AG04450 (cell line): ENCODE results near the gene LTBP1. TPM values are rescaled to one million over a fixed set of nuclear protein-coding genes. Genes with fewer than 3 reads are reported as not detected.

Source experiments
- CTCF ChIA-PET: fragments of 300-600, 350-600 bp; formaldehyde crosslinking; extraction: SDS; loops from one replicate; lab custom pipeline; 2022; ENCODE audit warnings: antibody characterized with exemption, inconsistent platforms; lab: Charles Lee
- POLR2A ChIA-PET: fragments of 350-600 bp; formaldehyde crosslinking; extraction: SDS; loops from one replicate; lab custom pipeline; 2021; ENCODE audit warnings: antibody characterized with exemption, inconsistent platforms; lab: Yijun Ruan, JAX
- DNase-seq: peaks from one replicate; pipeline ENCODE4 v3.0.0-alpha.2; 2011; ENCODE audit warnings: low read depth, low spot score
- H3K27ac ChIP-seq: one replicate; pipeline ENCODE4 v1.5.1; 2012; ENCODE audit warnings: low read depth, low read length, control low read depth
- H3K27me3 ChIP-seq: one replicate; pipeline ENCODE4 v1.6.0; 2012; ENCODE audit warnings: low read length; ENCODE audit not compliant: control insufficient read depth, insufficient read depth
- H3K4me3 ChIP-seq: 2 replicates; pipeline ENCODE4 v1.5.1; 2011; ENCODE audit warnings: mild to moderate bottlenecking, low read depth, low read length, control low read depth
- H3K9me3 ChIP-seq: 2 replicates; pipeline ENCODE4 v1.5.1; 2012; ENCODE audit warnings: low read length; ENCODE audit not compliant: control insufficient read depth, insufficient read depth
- polyA plus RNA-seq: library from polyadenylated mRNA; depleted of rRNA; stranded (reverse); fragments of >200 nt; gene quantifications from 2 replicates; pipeline ENCODE4 v1.2.3, GENCODE V29; 2011
- TF ChIP-seq, protein P1 (sequence below): IDR thresholded peaks from 2 replicates; pipeline ENCODE4 v1.5.1; 2011; ENCODE audit warnings: low read depth, low read length, control low read depth, inconsistent platforms

LTBP1 gene
- polyA plus RNA-seq, 1 experiment: 517 TPM

DNA sequence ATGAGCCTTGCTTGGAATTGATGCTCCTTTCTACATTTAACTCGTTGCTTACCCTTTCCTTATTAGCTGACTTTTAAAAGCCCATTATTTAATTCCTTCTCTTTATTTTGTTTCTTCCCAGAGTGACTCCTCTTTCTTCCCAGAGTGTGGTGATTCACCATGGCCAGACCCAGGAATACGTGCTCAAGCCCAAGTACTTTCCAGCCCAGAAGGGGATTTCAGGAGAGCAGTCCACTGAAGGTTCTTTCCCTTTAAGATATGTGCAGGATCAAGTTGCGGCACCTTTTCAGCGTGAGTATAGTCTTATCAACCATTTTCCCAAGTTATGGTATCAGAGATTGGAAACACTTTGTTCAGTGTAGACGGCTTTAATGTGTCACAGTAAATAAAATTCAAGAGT, 163.7 kb downstream of the LTBP1 start:
- CTCF ChIA-PET: no interaction called here
- no peak for DNase-seq
- POLR2A ChIA-PET: interaction anchor here (1.3 kb wide), 1 partner anchor 24 kb away, joined by 7 read pairs; no protein-coding TSS in a partner anchor

DNA sequence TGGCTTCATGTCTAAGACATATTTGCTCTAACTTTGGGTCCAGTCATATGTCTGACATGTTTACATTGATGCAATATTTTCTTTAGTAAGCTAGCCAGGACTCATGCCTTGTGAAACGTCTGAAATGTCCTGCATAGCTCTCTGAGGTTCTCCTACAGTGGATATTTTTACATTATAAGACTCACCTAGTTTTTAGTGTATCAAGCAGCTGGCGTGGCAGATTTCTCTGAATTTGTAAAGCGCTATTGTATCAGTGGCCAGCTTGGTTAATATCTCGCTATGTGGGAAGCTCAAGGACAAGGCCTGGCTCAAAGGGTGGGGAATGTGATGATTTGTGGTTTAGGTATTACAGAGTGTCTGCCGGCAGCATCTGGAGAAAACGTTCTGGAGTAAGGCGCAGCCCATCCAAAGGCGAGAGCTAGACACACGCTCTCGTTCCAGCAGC, 164.3 kb downstream of the LTBP1 start:
- DNase-seq: no peak
- CTCF ChIA-PET: no interaction called here

More for the DNA sequence above, 163.7 kb downstream of the LTBP1 start:
- H3K27ac ChIP-seq: no peak overlapping the region
- no peak overlapping the region for H3K4me3 ChIP-seq
- no peaks in the 10 kb centered on the region for H3K9me3 ChIP-seq
- TF ChIP-seq, protein P1, sequence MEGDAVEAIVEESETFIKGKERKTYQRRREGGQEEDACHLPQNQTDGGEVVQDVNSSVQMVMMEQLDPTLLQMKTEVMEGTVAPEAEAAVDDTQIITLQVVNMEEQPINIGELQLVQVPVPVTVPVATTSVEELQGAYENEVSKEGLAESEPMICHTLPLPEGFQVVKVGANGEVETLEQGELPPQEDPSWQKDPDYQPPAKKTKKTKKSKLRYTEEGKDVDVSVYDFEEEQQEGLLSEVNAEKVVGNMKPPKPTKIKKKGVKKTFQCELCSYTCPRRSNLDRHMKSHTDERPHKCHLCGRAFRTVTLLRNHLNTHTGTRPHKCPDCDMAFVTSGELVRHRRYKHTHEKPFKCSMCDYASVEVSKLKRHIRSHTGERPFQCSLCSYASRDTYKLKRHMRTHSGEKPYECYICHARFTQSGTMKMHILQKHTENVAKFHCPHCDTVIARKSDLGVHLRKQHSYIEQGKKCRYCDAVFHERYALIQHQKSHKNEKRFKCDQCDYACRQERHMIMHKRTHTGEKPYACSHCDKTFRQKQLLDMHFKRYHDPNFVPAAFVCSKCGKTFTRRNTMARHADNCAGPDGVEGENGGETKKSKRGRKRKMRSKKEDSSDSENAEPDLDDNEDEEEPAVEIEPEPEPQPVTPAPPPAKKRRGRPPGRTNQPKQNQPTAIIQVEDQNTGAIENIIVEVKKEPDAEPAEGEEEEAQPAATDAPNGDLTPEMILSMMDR: no peak
- no peaks in the 10 kb centered on the region for H3K27me3 ChIP-seq

DNA sequence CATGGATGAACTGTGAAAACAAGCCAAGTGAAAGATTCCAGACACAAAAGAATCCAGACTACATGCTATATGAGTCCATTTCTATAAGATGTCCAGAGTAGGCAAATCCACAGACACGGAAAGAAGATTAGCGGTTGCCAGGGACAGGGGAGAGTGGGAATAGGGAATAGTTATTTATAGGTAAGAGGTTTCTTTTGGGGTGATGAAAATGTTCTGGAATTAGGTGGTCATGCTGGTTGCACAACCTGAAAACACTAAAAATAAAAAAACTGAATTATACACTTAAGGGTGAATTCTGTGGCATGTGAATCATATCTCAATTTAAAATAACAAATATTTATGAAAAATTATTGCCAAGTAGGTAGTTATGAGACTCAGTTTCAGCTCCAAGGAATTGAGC, 168.4 kb downstream of the LTBP1 start:
- Histone ChIP-seq H3K4me3 (no peak overlapping the region), H3K27me3 (no peaks in the 10 kb centered on the region), H3K27ac (no peak overlapping the region), H3K9me3 (no peaks in the 10 kb centered on the region)
- TF ChIP-seq, protein P1: no peak
- ChIA-PET POLR2A (no interaction called here), CTCF (interaction anchor here (0.6 kb wide), 1 partner anchor 989 kb away, joined by 4 read pairs; no protein-coding TSS in a partner anchor)
- no peak for DNase-seq

More for the DNA sequence above, 164.3 kb downstream of the LTBP1 start:
- TF ChIP-seq, protein P1: no peak
- Histone ChIP-seq H3K27me3 (no peaks in the 10 kb centered on the region), H3K27ac (no peak overlapping the region), H3K9me3 (no peaks in the 10 kb centered on the region), H3K4me3 (no peak overlapping the region)
- POLR2A ChIA-PET: interaction anchor here (0.6 to 1.3 kb wide), 2 partner anchors 23 to 558 kb away, joined by 3 to 7 read pairs; no protein-coding TSS in a partner anchor

DNA sequence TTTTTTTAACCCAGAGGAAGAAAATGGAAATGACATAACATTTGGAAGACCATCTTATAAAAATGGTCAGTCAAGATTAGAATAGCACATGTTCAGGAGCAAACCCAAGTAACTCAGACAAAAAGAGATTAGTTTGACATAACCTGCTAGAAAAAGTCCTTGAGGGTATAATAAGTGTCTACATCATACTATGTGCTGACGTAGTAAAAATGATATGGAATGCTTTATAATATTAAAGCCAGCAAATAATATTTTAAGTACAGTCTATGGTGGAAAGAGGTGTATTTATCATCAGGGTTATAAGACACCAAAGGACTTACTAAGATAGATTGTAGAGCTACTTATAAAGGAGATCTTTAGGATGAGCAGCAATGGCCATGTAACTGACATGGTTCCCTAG, 169.0 kb downstream of the LTBP1 start:
- POLR2A ChIA-PET: no interaction called here

DNA sequence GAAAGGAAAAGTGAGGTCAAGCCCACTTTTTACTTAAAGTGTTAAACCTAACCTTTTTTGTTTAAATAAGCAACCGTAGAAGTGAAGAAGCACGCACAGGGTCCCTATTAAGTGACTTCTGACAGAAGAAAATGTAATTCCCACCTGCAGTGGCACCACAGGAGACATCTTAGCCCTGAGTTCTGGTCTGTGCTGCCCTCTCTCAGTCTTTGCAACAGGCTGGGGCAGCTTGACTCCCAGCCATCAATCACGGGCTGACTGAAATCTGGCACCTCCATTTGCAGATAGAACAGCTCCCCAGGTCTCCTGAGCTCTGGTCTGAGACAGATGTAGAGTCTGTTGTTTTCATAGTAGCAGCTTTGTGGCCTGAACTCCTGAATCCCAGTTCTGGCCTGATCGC, 170.0 kb downstream of the LTBP1 start:
- ChIA-PET CTCF (interaction anchor here (1.0 kb wide), 1 partner anchor 343 kb away, joined by 3 read pairs; no protein-coding TSS in a partner anchor), POLR2A (no interaction called here)
- Histone ChIP-seq H3K4me3 (no peak overlapping the region), H3K27me3 (no peaks in the 10 kb centered on the region), H3K27ac (no peak overlapping the region), H3K9me3 (no peaks in the 10 kb centered on the region)
- DNase-seq: no peak
- TF ChIP-seq, protein P1: no peak

More for the DNA sequence above, 169.0 kb downstream of the LTBP1 start:
- no peak overlapping the region for H3K4me3 ChIP-seq
- no peaks in the 10 kb centered on the region for H3K9me3 ChIP-seq
- H3K27me3 ChIP-seq: no peaks in the 10 kb centered on the region
- TF ChIP-seq, protein P1: no peak
- CTCF ChIA-PET: interaction anchor here (0.6 to 1.0 kb wide), 2 partner anchors 342 to 989 kb away, joined by 3 to 4 read pairs; no protein-coding TSS in a partner anchor
- DNase-seq: no peak
- H3K27ac ChIP-seq: no peak overlapping the region
